Measurements from ENCODE around the gene TMEM196.

- TF ChIP-seq CTCF (IDR thresholded peaks at IDR 0.05), result no peak
- TF ChIP-seq EP300 (IDR thresholded peaks at IDR 0.05), result no peak
- no peak for TF ChIP-seq POLR2A (IDR thresholded peaks at IDR 0.05)
- no peak for TF ChIP-seq POLR2AphosphoS5 (IDR thresholded peaks at IDR 0.05)
Observed at GRCh38 chr7:19762631-19763030, 10.8 kb downstream of the TMEM196 start.

Measured in upper lobe of left lung (tissue), 4 donors.